ENCODE results near the gene CNNM4.

CNNM4 gene

DNA sequence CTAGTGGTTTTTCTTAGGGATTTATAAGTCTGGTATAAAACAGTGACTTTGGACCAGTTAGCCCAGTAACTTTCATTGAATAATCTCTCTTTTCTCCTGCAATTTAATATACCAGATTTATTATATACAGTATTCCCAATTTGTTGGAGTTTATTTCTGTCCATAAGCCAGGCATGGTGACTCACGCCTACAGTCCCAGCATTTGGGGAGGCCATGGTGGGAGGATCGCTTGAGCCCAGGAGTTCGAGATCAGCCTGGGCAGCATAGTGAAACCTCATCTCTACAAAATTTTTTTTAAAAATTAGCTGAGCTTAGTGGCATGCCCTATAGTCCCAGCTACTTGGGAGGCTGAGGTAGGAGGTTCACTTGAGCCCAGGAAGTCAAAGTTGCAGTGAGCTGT is 26.7 kb downstream of the CNNM4 start:
- Histone ChIP-seq H3K9me3 (ENCODE audit: insufficient read depth, low read length) (no peaks in the 10 kb centered on the region), H4K20me1 (ENCODE audit: insufficient read depth, low read length) (no peaks in the 10 kb centered on the region), H3K4me1 (ENCODE audit: low read length) (no peaks in the 10 kb centered on the region), H2AFZ (ENCODE audit: low read depth, low read length) (no peak overlapping the region), H3K36me3 (replicated peaks; ENCODE audit: low read depth, low read length) (no peaks in the 10 kb centered on the region), H3K27me3 (ENCODE audit: low read depth, low read length) (no peaks in the 10 kb centered on the region), H3K9ac (ENCODE audit: low read length) (no peak overlapping the region), H3K4me2 (ENCODE audit: low read length) (no peak overlapping the region), H3K79me2 (ENCODE audit: low read length) (no peaks in the 10 kb centered on the region), H3K27ac (ENCODE audit: low read length) (no peak overlapping the region), H3K4me3 (ENCODE audit: low read length) (no peak overlapping the region)
- no peak for TF ChIP-seq EZH2phosphoT487 (IDR thresholded peaks at IDR 0.05; ENCODE audit: low read depth)
- TF ChIP-seq, protein P1, sequence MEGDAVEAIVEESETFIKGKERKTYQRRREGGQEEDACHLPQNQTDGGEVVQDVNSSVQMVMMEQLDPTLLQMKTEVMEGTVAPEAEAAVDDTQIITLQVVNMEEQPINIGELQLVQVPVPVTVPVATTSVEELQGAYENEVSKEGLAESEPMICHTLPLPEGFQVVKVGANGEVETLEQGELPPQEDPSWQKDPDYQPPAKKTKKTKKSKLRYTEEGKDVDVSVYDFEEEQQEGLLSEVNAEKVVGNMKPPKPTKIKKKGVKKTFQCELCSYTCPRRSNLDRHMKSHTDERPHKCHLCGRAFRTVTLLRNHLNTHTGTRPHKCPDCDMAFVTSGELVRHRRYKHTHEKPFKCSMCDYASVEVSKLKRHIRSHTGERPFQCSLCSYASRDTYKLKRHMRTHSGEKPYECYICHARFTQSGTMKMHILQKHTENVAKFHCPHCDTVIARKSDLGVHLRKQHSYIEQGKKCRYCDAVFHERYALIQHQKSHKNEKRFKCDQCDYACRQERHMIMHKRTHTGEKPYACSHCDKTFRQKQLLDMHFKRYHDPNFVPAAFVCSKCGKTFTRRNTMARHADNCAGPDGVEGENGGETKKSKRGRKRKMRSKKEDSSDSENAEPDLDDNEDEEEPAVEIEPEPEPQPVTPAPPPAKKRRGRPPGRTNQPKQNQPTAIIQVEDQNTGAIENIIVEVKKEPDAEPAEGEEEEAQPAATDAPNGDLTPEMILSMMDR (IDR thresholded peaks at IDR 0.05; ENCODE audit: low read depth, low read length), result no peak

DNA sequence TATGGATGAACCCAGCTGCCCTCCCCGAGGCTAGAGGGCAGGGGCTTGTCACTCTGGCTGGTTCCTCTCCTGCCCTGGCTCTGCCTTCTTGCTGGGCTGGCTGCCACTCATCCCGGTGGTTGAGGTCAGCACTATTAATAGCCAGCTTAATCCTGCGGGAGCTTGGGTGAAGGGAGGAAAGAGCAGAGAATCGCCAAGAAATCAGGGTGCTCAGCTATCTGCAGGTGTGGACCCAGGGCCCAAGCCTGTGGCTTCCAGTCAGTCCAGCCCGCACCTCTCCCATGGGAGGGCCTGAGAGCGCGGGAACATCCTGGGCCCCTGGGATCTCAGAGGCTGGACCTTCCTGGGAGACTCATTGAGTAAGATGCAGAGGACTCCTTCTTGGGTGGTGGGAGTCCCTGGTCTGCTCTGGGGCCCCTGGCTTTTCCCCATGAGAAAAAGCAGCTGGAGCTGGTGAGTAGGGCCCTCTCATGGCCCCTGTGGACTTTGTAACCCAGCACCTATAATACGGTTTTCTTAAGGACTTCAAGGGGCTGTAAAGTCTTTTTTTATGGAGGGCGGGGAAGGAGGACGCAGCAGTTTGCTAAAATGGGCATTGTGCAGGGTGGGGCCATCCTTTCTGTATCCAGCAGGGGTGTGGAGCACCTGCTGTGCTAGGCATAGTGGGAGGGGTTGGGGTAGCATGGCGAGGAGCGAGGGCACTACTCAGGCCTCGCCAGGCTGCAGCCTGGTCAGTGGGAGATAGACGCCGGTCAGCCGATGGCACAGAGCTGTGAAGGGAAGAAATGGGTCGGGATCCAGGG is 27.9 kb downstream of the CNNM4 start:
- no peaks in the 10 kb centered on the region for H3K27me3 ChIP-seq (ENCODE audit: low read depth, low read length)
- H3K36me3 ChIP-seq (replicated peaks; ENCODE audit: low read depth, low read length), result no peaks in the 10 kb centered on the region
- no peak overlapping the region for H3K4me2 ChIP-seq (ENCODE audit: low read length)
- no peak overlapping the region for H3K4me3 ChIP-seq (ENCODE audit: low read length)
- no peak overlapping the region for H2AFZ ChIP-seq (ENCODE audit: low read depth, low read length)
- H4K20me1 ChIP-seq (ENCODE audit: insufficient read depth, low read length), result no peaks in the 10 kb centered on the region
- no peaks in the 10 kb centered on the region for H3K9me3 ChIP-seq (ENCODE audit: insufficient read depth, low read length)
- H3K9ac ChIP-seq (ENCODE audit: low read length), result no peak overlapping the region
- no peaks in the 10 kb centered on the region for H3K4me1 ChIP-seq (ENCODE audit: low read length)
- H3K27ac ChIP-seq (ENCODE audit: low read length), result no peak overlapping the region
- no peaks in the 10 kb centered on the region for H3K79me2 ChIP-seq (ENCODE audit: low read length)
- TF ChIP-seq EZH2phosphoT487 (IDR thresholded peaks at IDR 0.05; ENCODE audit: low read depth), result no peak
- TF ChIP-seq, protein P1 (IDR thresholded peaks at IDR 0.05; ENCODE audit: low read depth, low read length), result no peak

DNA sequence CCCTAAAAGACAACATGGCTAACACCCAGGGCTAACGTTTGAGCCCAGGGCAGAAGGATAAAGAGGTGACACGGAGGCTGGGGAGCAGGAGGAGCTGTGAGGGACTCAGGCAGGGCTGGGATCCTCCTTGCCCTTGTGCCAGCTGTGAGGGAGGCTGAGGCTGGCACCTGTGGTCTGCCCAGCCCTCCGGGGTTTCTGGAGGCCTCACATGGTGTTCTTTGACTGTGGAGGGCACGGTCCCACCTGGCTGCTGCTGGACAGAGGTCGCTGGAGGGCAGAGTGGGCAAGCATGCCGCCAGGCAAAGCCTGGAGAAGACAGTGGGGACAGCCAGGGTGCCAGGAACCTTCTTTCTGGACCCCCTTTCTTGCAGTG is 28.5 kb downstream of the CNNM4 start:
- no peaks in the 10 kb centered on the region for H3K79me2 ChIP-seq (ENCODE audit: low read length)
- no peaks in the 10 kb centered on the region for H3K4me1 ChIP-seq (ENCODE audit: low read length)
- no peak overlapping the region for H2AFZ ChIP-seq (ENCODE audit: low read depth, low read length)
- H3K27me3 ChIP-seq (ENCODE audit: low read depth, low read length), result no peaks in the 10 kb centered on the region
- no peaks in the 10 kb centered on the region for H4K20me1 ChIP-seq (ENCODE audit: insufficient read depth, low read length)
- H3K9ac ChIP-seq (ENCODE audit: low read length), result no peak overlapping the region
- no peak overlapping the region for H3K27ac ChIP-seq (ENCODE audit: low read length)
- H3K36me3 ChIP-seq (replicated peaks; ENCODE audit: low read depth, low read length), result no peaks in the 10 kb centered on the region
- H3K9me3 ChIP-seq (ENCODE audit: insufficient read depth, low read length), result no peaks in the 10 kb centered on the region
- no peak for TF ChIP-seq EZH2phosphoT487 (IDR thresholded peaks at IDR 0.05; ENCODE audit: low read depth)
- TF ChIP-seq, protein P1 (IDR thresholded peaks at IDR 0.05; ENCODE audit: low read depth, low read length), result no peak
- H3K4me2 ChIP-seq (ENCODE audit: low read length), result no peak overlapping the region
- H3K4me3 ChIP-seq (ENCODE audit: low read length), result no peak overlapping the region

DNA sequence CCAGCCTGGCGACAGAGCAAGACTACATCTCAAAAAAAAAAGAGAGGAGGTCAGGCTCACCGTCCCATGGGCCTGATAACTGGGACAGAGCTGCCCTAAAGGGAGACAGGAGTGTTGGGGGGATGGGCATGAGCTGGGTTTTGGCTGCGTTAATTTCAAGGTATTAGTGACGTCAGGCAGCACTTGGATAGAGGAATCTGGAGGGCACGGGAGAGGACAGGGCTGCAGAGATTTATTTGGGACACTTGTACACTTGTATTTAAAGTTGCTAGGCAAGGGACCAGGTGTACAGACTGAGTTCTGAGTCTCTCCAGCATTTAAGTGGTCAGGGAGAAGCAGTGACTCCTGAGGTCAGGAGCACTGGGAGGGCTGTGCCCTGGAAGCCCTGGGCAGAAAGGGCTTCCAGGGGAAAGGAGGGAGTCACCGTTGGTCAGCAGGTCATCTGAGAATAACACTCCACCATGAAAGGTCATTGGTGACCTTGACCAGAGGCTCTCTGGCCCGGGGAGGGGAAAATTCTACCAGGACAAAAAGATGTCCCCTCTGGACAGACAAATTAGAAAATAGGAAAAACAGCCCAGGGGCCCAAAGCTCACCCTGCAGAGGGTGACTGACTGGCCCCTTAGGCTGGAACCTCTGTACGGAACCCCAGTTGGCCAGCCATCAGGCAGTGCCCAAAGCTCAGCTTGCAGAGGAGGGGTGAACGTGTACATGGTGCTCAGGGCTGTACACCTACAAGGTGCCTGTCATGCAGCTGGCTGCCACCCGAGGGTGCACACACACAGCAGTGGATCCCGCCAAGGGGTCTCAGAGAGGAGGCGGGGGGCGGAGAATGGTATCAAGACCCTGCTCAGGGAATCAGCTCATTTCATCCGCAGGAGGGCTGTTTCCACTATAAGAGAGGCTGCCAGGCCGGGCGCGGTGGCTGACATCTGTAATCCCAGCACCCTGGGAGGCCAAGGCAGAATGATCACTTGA is 32.4 kb downstream of the CNNM4 start:
- no peak overlapping the region for H3K27ac ChIP-seq (ENCODE audit: low read length)
- H3K27me3 ChIP-seq (ENCODE audit: low read depth, low read length), result no peaks in the 10 kb centered on the region
- H3K9me3 ChIP-seq (ENCODE audit: insufficient read depth, low read length), result no peaks in the 10 kb centered on the region
- no peak overlapping the region for H2AFZ ChIP-seq (ENCODE audit: low read depth, low read length)
- H4K20me1 ChIP-seq (ENCODE audit: insufficient read depth, low read length), result no peaks in the 10 kb centered on the region
- H3K4me3 ChIP-seq (ENCODE audit: low read length), result no peak overlapping the region
- H3K79me2 ChIP-seq (ENCODE audit: low read length), result no peaks in the 10 kb centered on the region
- H3K9ac ChIP-seq (ENCODE audit: low read length), result no peak overlapping the region
- TF ChIP-seq, protein P1 (IDR thresholded peaks at IDR 0.05; ENCODE audit: low read depth, low read length), result no peak
- no peak for TF ChIP-seq EZH2phosphoT487 (IDR thresholded peaks at IDR 0.05; ENCODE audit: low read depth)
- no peaks in the 10 kb centered on the region for H3K4me1 ChIP-seq (ENCODE audit: low read length)
- H3K36me3 ChIP-seq (replicated peaks; ENCODE audit: low read depth, low read length), result no peaks in the 10 kb centered on the region
- no peak overlapping the region for H3K4me2 ChIP-seq (ENCODE audit: low read length)

Measured in OCI-LY3 (cell line).